ENCODE measurements around the gene MAP2. TPM values are rescaled to one million over a fixed set of nuclear protein-coding genes. Genes with fewer than 3 reads are reported as not detected.

Gene MAP2
- total RNA-seq, 2 experiments from 2014 or later, result 0.10 TPM; not detected in 1

GRCh38 chr2:209413311-209414014, 10.4 kb upstream of the MAP2 start:
- no peaks in the 10 kb centered on the region for H3K36me3 ChIP-seq (ENCODE audit: insufficient read depth, low read length)
- POLR2A ChIA-PET, result interaction anchor here (0.6 to 0.7 kb wide), 2 partner anchors 10 to 34 kb away, joined by 3 read pairs; no protein-coding TSS in a partner anchor
- no peak overlapping the region for H3K4me3 ChIP-seq (ENCODE audit: low read depth, low read length, poor library complexity, severe bottlenecking)
- no peaks in the 10 kb centered on the region for H3K4me1 ChIP-seq (ENCODE audit: insufficient read depth, low read length, poor library complexity, severe bottlenecking)
- no peaks in the 10 kb centered on the region for H4K20me1 ChIP-seq (ENCODE audit: insufficient read depth, low read length)
- H3K79me2 ChIP-seq (ENCODE audit: insufficient read depth, low read depth, low read length), result no peaks in the 10 kb centered on the region
- H2AFZ ChIP-seq (ENCODE audit: low read length), result no peak overlapping the region
- no peak overlapping the region for H3K27ac ChIP-seq (ENCODE audit: low read depth, low read length, poor library complexity, severe bottlenecking)
- CTCF ChIA-PET (ENCODE audit: unreplicated experiment), result interaction anchor here (0.6 kb wide), 1 partner anchor 11 kb away, joined by 3 read pairs; no protein-coding TSS in a partner anchor
- TF ChIP-seq CTCF (conservative IDR thresholded peaks at IDR 0.05; ENCODE audit: low read length) (no peak), EZH2phosphoT487 (IDR thresholded peaks at IDR 0.05; ENCODE audit: borderline replicate concordance, low read depth, low read length) (no peak)
- DNase-seq (ENCODE audit: low spot score), result no peak
- H3K9me2 ChIP-seq (ENCODE audit: insufficient read depth, low read length), result no peaks in the 10 kb centered on the region
- H3K9me3 ChIP-seq (ENCODE audit: low read length), result no peaks in the 10 kb centered on the region
- no TSS peak for BruUV-seq (replicated peaks)
- intact Hi-C loops (cut with micrococcal nuclease; ENCODE audit: unreplicated experiment), result no loop called here
- no peak overlapping the region for H3K4me2 ChIP-seq (ENCODE audit: low read length)

GRCh38 chr2:209416913-209417312, 6.9 kb upstream of the MAP2 start:
- intact Hi-C loops (cut with micrococcal nuclease; ENCODE audit: unreplicated experiment), result no loop called here
- Histone ChIP-seq H4K20me1 (ENCODE audit: insufficient read depth, low read length) (no peaks in the 10 kb centered on the region), H2AFZ (ENCODE audit: low read length) (no peak overlapping the region), H3K4me1 (ENCODE audit: insufficient read depth, low read length, poor library complexity, severe bottlenecking) (no peaks in the 10 kb centered on the region), H3K27ac (ENCODE audit: low read depth, low read length, poor library complexity, severe bottlenecking) (no peak overlapping the region), H3K36me3 (ENCODE audit: insufficient read depth, low read length) (no peaks in the 10 kb centered on the region), H3K4me2 (ENCODE audit: low read length) (no peak overlapping the region), H3K9me2 (ENCODE audit: insufficient read depth, low read length) (no peaks in the 10 kb centered on the region), H3K4me3 (ENCODE audit: low read depth, low read length, poor library complexity, severe bottlenecking) (no peak overlapping the region), H3K9me3 (ENCODE audit: low read length) (no peaks in the 10 kb centered on the region), H3K79me2 (ENCODE audit: insufficient read depth, low read depth, low read length) (no peaks in the 10 kb centered on the region)
- no peak for TF ChIP-seq CTCF (conservative IDR thresholded peaks at IDR 0.05; ENCODE audit: low read length)
- no peak for TF ChIP-seq EZH2phosphoT487 (IDR thresholded peaks at IDR 0.05; ENCODE audit: borderline replicate concordance, low read depth, low read length)
- ChIA-PET POLR2A (interaction anchor here (1.3 to 1.4 kb wide), 2 partner anchors 14 to 37 kb away, joined by 3 to 4 read pairs; no protein-coding TSS in a partner anchor), CTCF (ENCODE audit: unreplicated experiment) (no interaction called here)
- no TSS peak for BruUV-seq (replicated peaks)
- DNase-seq (ENCODE audit: low spot score), result no peak

GRCh38 chr2:209422191-209422754, 1.6 kb upstream of the MAP2 start:
- ChIA-PET CTCF (ENCODE audit: unreplicated experiment) (no interaction called here), POLR2A (interaction anchor here (0.6 kb wide), 1 partner anchor 1829 kb away, joined by 3 read pairs; no protein-coding TSS in a partner anchor)
- no TSS peak for BruUV-seq (replicated peaks)

More at GRCh38 chr2:209422191-209422754, 1.6 kb upstream of the MAP2 start:
- Histone ChIP-seq H3K9me3 (ENCODE audit: low read length) (no peaks in the 10 kb centered on the region), H3K4me1 (ENCODE audit: insufficient read depth, low read length, poor library complexity, severe bottlenecking) (no peaks in the 10 kb centered on the region), H2AFZ (ENCODE audit: low read length) (no peak overlapping the region), H3K79me2 (ENCODE audit: insufficient read depth, low read depth, low read length) (no peaks in the 10 kb centered on the region), H3K4me3 (ENCODE audit: low read depth, low read length, poor library complexity, severe bottlenecking) (no peak overlapping the region), H3K9me2 (ENCODE audit: insufficient read depth, low read length) (no peaks in the 10 kb centered on the region), H3K36me3 (ENCODE audit: insufficient read depth, low read length) (no peaks in the 10 kb centered on the region), H3K4me2 (ENCODE audit: low read length) (no peak overlapping the region), H3K27ac (ENCODE audit: low read depth, low read length, poor library complexity, severe bottlenecking) (no peak overlapping the region), H4K20me1 (ENCODE audit: insufficient read depth, low read length) (no peaks in the 10 kb centered on the region)
- TF ChIP-seq EZH2phosphoT487 (IDR thresholded peaks at IDR 0.05; ENCODE audit: borderline replicate concordance, low read depth, low read length) (no peak), CTCF (conservative IDR thresholded peaks at IDR 0.05; ENCODE audit: low read length) (no peak)
- DNase-seq (ENCODE audit: low spot score), result no peak
- intact Hi-C loops (cut with micrococcal nuclease; ENCODE audit: unreplicated experiment), result loop anchor here (5.0 kb wide), 1 partner anchor 80 kb away; no protein-coding TSS in a partner anchor

Measured in OCI-LY7 (cell line).